Stimulated activated CD8-positive, alpha-beta memory T cell treated with anti-CD3 and anti-CD28 coated beads, Interleukin-4, amount 100 ng/mL, for 24 hours (primary cell): ENCODE data around the gene FAM221B.

Source experiments
- DNase-seq: peaks from one replicate; pipeline ENCODE4 v3.0.0-alpha.2; 2020; ENCODE audit warnings: low read depth

FAM221B gene

GRCh38 chr9:35845824-35846771, 17.6 kb upstream of the FAM221B start:
- DNase-seq, result no peak

GRCh38 chr9:35844628-35845270, 16.2 kb upstream of the FAM221B start:
- DNase-seq, result no peak

DNA sequence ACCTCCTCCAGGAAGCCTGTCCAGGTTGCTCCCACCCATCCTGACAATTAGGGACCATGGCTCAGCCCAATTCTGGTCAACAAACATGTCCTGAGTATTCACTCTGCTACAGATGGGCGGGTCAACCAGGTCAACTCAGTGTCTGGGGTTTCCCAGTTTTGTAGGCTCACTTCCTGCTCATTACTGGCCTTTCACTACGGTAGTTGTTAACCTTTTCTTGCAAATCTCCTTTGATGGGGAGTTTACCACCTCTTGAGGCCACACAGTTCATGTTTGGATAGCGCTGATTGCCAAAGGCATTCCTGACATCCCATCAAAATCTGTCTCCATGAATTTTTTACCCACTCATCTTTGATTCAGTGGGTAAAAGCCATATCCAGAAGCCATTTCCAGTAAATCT, 14.3 kb upstream of the FAM221B start:
- no peak for DNase-seq

DNA sequence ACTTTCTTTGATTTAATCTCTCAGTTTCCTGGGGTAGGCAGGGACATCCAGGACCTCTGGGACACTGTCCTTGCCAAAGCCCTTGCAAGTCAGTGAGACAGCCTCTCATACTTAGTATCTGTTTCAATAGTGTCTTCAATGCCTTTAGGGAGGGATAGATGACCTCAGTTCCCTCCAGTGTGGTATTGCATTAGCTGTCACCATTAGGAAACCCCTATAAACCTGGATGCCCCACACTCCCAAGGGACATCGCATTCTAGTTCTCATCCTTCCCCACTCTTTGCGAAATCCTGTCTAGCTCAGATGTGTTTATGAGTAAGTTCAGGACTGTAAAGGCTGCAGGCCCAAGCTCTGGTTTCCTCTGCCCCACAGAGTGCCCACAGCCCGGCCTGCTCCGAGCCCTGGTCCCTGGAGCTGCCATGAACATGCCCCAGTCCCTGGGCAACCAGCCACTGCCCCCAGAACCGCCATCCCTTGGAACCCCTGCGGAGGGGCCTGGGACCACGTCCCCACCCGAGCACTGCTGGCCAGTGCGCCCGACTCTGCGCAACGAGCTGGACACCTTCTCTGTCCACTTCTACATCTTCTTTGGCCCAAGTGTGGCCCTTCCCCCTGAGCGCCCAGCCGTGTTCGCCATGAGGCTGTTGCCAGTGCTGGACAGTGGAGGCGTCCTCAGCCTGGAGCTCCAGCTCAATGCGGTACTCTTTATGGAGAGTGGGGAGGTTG, 13.7 kb upstream of the FAM221B start:
- no peak for DNase-seq

DNA sequence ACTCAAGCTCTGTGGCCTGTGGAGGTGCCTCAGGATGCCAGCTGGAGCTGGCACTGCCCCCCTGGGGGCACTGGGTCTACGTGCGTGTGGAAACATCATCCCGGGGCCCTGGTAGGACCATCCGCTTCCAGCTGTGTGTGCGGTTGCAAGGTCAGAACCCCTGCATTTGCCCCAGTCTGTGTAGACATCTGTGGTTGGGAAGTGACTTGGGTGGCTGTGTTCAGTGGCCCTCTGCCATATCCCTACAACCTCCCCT, 13.0 kb upstream of the FAM221B start:
- DNase-seq, result no peak

DNA sequence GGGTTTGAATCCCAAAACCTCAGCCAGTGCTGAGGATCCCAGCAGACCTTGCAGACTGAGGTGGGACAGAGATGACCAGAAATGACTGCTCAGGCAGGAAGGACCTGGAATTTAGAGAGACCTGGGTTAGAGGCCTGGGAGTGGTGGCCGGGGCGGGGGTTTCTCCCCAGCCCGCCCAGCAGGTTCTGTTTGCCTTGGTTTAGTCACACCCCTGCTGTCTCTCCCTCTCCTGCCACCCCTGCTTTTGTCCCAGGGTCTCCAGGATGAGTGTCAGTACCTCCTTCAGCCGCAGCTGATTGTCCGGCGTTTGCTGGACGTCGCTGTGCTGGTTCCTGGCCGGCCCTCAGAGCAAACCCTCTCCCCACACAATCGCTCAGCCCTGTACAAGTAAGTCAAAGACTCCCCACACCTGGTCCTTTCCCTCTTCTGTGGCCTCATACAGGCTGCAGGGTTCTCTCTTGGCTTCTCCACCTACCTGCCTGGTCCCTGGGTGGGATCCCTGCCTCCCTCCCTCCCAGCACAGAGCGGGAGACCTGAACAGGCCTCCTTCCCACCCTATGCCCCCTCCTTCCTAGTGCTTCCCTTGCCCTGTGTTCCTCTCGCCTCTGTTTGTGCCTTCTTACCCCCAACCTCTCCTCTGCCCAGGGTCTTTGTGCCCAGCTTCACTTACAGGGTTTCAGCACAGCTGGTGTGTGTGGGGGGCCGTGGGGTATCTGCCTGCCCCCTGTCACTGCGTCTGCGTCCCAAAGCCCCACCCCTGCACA, 12.5 kb upstream of the FAM221B start:
- DNase-seq, result no peak

DNA sequence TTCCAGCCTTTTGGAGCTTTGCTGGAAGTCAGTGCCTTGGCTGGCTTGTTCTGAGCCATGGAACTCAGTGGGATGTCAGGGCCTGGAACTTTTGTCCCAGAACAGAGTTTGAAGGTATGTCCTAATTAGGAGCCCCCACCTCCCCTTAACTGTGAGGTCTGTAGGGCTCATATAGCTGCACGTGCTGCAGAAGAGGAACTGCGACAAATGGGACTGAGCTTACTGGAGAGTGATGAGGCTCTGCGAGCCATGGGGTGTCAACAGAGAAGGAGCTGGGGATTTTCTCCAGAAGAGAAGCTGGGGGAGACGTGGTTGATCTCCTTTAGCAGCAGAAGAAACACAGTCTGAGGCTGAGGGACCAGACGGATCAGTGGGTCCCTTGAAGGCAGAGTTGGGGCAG, 11.4 kb upstream of the FAM221B start:
- DNase-seq, result no peak

- DNase-seq, result no peak
These were observed 8.1 kb upstream of the FAM221B start for GRCh38 chr9:35836595-35836994.

DNA sequence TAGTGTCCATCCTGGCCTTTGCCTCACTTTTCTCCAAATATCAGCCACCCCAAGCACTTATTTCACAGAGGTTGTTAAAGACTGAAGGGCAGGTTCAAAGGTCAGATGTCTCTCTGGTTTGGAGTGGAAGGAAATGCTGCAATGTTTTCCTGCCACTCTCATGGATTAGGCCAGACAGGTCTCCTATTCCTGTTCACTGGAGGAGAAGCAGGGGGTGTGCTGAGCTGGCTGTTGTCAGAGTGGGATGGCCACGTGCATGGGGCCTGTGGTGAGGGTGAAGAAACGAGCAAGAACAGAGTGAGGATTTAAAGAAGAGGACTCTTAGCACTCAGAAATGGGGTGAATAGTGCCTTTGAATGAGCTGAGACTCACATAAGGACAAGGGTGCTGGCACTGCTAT, 7.2 kb upstream of the FAM221B start:
- DNase-seq, result no peak

DNA sequence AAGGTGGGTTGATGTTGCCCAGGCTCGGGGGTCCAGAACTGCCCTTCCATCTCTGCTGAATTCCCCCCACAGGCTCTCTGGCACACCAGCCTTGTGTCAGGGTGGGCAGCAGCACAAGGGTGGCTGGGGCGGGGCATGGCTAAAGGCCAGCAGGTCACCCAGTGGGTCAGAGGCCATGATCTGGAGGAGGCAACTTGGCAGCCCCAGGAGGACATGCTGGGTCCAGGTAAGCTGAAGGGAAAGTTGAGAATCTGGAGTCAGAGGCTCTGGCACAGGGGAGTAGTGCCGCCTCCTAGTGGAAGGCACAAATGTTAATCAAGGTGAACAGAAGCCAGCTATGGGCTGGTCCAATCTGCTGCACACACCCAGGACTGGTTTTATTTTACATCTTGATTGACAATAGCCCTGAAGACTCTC, 6.7 kb upstream of the FAM221B start:
- no peak for DNase-seq

DNA sequence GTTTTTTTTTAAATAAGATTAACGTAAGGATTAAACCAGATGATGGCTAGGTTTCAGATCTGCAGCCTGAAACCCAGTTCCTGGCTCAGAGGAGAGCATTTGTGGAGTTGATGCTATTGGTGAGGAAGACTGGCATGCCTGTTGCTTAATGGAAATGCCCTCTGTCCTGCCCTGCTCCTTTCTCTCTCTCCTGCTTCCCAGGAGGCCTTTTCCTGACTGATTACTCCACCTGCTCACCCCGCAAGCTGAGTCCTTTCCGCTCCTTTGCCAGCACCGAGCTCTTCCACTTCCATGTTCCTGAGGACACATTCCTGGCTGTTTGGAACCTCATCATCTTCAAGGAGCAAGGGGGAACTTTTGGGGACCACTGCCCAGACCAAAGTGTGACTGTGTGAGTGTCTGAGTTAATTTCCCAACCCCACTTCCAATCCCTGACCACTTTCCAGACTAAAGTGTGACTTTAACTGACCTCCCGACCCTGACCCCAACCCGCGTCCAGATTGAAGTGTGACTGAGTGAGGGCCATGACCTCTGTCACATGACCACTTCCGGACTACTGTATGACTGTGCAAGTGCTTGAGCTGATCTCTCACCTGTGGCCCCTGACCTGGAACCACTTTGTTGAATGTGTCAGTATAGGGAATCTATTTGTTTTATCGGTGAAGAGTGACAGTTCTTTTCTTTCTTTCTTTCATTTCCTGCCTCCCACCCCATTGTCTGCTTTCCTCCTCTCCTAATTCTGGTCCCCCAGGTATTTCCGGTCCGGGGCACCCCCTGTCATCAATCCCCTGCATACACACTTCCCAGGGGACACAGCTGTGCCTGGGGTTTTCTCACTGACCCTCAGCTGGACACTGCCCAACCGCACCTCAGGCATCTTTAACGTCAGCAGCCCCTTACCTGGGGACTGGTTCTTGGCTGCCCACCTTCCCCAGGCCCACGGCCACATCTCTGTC, 6.0 kb upstream of the FAM221B start:
- no peak for DNase-seq

GRCh38 chr9:35832814-35833213, 4.3 kb upstream of the FAM221B start:
- no peak for DNase-seq

DNA sequence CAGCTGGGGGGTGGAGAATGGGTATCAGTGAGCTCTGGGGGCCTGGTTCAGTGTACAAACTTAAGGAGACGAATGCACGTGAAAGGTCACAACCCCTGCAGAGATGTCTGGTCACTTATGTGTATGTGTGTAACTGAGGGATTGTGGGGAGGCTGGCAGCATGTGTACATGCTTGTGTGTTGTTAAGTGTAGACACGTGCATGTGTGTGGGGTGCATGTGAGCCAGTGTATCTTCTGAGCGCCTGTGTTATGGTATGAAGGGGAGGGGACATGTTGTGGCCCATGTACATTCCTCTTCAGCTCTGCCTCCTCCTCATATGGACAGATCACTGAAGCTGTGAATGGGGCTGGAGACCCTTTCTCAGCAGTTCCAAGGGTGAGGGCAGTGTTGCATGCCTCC, 2.5 kb upstream of the FAM221B start:
- DNase-seq, result no peak

GRCh38 chr9:35829764-35830096, 1.2 kb upstream of the FAM221B start:
- no peak for DNase-seq

DNA sequence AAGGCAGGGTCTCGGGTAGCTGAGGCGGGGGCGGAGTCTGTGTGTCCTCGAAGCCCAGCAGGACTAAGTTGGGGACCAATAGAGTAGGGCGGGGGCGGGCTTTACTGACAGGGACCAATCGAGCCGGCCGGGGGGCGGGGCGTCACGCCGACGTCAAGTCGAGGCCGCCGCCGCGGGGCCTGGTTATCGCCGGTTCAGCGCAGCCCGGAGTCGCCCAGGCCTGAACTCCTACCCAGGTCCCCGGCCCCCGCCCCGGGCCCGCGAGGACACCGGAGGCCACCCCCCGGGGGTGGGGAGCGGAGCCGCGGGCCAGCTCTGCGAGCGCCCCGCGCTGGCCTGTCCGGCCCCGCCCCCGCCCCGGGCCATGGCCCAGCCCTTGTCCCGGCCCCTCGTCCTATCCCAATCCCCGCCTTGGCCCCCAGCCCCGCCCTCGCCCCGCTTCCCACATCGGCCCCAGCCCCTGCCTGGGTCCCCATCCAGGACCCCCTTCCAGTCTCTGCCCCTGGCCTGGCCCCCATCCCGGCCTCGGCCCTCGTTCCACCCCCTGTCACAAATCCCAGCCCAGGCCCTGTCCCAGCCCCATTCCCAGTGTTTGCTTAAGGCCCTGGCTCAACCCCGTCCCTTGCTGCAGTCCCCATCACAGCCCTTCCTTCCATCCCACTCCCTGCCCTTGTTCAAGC, 692 bp upstream of the FAM221B start, which contains the start of gene TMEM8B:
TMEM8B (plus strand) TSS at position 145 of the 680 bp plus-strand sequence; CDS start at position 365, 220 bp downstream.
- peak; percentile 93 for DNase-seq

DNA sequence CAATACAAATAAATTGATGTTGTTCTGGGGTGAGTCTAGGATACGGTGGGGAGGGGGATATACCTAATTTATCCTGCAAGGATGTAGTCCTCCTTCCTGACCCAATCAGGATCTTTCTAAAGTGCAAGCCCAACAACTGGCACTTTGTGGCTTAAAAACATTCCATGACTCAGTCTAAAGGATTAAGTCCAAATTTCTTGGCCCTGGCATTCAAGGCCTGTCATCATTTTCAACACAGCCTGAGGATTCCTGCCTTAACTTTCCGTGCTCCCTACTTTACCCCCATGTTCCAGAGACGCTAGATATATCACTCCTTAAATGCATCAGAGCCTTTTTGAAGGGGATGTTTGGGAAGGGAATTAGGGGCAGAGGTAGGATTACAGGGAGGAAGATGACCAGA, 1.0 kb downstream of the FAM221B start:
- DNase-seq, result no peak

- DNase-seq, result no peak
These were observed 2.3 kb downstream of the FAM221B start for GRCh38 chr9:35826071-35826701.

- no peak for DNase-seq
These were observed 5.6 kb downstream of the FAM221B start for GRCh38 chr9:35822926-35823325.

- DNase-seq, result no peak
These were observed 8.5 kb downstream of the FAM221B start for GRCh38 chr9:35820076-35820475.

DNA sequence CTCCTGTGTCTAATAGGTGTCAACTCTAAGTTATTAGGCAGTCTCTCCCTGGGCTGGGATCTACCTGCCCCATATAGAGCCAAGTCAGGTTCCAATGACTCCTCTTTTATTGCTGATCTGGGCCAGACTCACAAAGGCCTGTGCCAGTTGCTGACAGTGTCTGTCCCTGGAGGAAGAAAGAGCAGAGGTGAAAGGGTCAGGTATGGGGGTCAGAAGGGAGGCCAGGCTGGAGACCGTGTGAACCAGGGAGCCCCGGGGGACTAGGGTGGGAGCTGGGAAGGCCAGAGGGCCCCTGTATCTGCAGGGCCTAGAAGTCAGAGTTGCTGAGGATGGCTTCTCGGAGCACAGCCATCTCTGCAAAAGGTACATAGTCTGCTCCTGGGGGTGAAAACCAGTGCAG, 10.2 kb downstream of the FAM221B start:
- no peak for DNase-seq
